ENCODE data around the gene NEURL4. TPM values are rescaled to one million over a fixed set of nuclear protein-coding genes. Genes with fewer than 3 reads are reported as not detected.
"Not testable (repeated sequence)": the region's sequence is repeated elsewhere in the genome, so short reads cannot be mapped to it uniquely, and the experiment has no call there.

The NEURL4 gene
- total RNA-seq, 1 donor from 2014 or later: 75.2 TPM

DNA sequence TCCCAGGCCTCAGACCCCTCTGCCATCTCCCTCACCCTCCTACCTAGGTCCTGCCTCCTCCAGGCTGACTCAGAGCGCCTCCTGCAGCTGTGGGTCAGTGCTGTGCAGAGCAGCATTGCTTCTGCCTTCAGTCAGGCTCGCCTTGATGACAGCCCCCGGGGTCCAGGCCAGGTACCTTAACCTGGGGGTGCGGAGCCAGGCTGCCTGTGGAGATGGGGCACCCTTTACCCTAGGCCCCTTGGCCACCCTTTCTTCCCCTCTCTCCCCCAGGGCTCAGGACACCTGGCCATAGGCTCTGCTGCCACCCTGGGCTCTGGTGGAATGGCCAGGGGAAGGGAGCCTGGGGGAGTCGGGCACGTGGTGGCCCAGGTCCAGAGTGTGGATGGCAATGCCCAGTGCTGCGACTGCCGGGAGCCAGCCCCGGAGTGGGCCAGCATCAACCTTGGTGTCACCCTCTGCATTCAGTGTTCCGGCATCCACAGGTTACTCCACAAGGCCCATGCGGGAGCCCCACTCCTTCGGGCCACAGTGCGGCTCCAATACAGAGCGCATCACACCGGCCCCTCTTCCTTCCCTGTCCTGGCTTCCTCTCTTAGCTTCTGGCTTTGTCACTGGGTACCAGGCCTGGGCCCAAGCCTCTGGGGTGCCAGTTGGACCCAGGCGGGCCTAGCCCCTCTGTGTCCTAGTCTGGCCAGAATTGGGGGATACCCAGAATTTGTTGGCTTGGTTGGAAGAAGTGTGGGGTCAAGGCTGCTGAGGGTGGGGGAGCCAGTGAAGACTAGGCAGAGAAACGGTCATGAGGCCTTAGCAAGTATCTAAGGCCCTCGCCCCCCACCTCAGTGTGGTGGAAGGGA lies 17.9 kb upstream of the NEURL4 start:
- TF ChIP-seq, protein P1, sequence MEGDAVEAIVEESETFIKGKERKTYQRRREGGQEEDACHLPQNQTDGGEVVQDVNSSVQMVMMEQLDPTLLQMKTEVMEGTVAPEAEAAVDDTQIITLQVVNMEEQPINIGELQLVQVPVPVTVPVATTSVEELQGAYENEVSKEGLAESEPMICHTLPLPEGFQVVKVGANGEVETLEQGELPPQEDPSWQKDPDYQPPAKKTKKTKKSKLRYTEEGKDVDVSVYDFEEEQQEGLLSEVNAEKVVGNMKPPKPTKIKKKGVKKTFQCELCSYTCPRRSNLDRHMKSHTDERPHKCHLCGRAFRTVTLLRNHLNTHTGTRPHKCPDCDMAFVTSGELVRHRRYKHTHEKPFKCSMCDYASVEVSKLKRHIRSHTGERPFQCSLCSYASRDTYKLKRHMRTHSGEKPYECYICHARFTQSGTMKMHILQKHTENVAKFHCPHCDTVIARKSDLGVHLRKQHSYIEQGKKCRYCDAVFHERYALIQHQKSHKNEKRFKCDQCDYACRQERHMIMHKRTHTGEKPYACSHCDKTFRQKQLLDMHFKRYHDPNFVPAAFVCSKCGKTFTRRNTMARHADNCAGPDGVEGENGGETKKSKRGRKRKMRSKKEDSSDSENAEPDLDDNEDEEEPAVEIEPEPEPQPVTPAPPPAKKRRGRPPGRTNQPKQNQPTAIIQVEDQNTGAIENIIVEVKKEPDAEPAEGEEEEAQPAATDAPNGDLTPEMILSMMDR (IDR thresholded peaks at IDR 0.05; ENCODE audit: unreplicated experiment): no peak
- Mint-ChIP-seq H3K4me1 (ENCODE audit: low read depth) (peaks cover 15% of the 10 kb centered on the region), H3K27me3 (peaks cover 8% of the 10 kb centered on the region), H3K27ac (no peak overlapping the region), H3K9me3 (ENCODE audit: low read depth) (no peaks in the 10 kb centered on the region), H3K4me3 (ENCODE audit: low read depth) (no peak overlapping the region), H3K36me3 (ENCODE audit: insufficient read depth) (no peaks in the 10 kb centered on the region)
- no peak for DNase-seq (ENCODE audit: low spot score, unreplicated experiment)

- H3K9me3 Mint-ChIP-seq (ENCODE audit: low read depth): no peaks in the 10 kb centered on the region
- no peak overlapping the region for H3K27ac Mint-ChIP-seq
- no peaks in the 10 kb centered on the region for H3K4me1 Mint-ChIP-seq (ENCODE audit: low read depth)
- H3K4me3 Mint-ChIP-seq (ENCODE audit: low read depth): no peak overlapping the region
- no peaks in the 10 kb centered on the region for H3K36me3 Mint-ChIP-seq (ENCODE audit: insufficient read depth)
- DNase-seq (ENCODE audit: low spot score, unreplicated experiment): no peak
- TF ChIP-seq, protein P1 (IDR thresholded peaks at IDR 0.05; ENCODE audit: unreplicated experiment): no peak
- H3K27me3 Mint-ChIP-seq: peaks cover 16% of the 10 kb centered on the region
Observed at GRCh38 chr17:7343250-7343649, 14.1 kb upstream of the NEURL4 start.

GRCh38 chr17:7341842-7342241 lies 12.7 kb upstream of the NEURL4 start:
- no peak for DNase-seq (ENCODE audit: low spot score, unreplicated experiment)
- no peak overlapping the region for H3K27ac Mint-ChIP-seq

DNA sequence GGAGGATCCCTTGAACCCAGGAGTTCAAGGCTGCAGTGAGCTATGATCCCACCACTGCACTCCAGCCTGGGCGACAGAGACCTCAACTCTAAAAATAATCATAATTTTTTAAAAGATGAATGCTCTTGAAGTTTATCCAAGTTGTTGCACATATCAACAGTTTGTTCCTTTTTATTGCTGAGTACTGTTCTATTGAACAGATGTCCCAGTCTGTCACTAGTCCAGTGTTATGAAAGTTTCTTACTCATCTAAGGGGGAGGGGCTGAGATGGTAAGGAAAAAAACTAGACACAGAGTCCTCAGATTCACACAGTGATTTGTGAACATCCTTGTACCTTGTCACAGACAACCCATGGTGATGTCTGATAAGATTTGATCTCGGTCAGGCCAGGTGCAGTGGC lies 11.0 kb upstream of the NEURL4 start:
- H3K27me3 Mint-ChIP-seq: peaks cover 19% of the 10 kb centered on the region
- H3K4me3 Mint-ChIP-seq (ENCODE audit: low read depth): no peak overlapping the region
- no peaks in the 10 kb centered on the region for H3K4me1 Mint-ChIP-seq (ENCODE audit: low read depth)
- TF ChIP-seq, protein P1 (IDR thresholded peaks at IDR 0.05; ENCODE audit: unreplicated experiment): no peak
- DNase-seq (ENCODE audit: low spot score, unreplicated experiment): no peak
- no peaks in the 10 kb centered on the region for H3K9me3 Mint-ChIP-seq (ENCODE audit: low read depth)
- no peak overlapping the region for H3K27ac Mint-ChIP-seq
- H3K36me3 Mint-ChIP-seq (ENCODE audit: insufficient read depth): no peaks in the 10 kb centered on the region

More at GRCh38 chr17:7341842-7342241, 12.7 kb upstream of the NEURL4 start:
- Mint-ChIP-seq H3K27me3 (peaks cover 19% of the 10 kb centered on the region), H3K4me3 (ENCODE audit: low read depth) (no peak overlapping the region), H3K9me3 (ENCODE audit: low read depth) (no peaks in the 10 kb centered on the region), H3K36me3 (ENCODE audit: insufficient read depth) (no peaks in the 10 kb centered on the region), H3K4me1 (ENCODE audit: low read depth) (no peaks in the 10 kb centered on the region)
- TF ChIP-seq, protein P1 (IDR thresholded peaks at IDR 0.05; ENCODE audit: unreplicated experiment): no peak

- H3K4me3 Mint-ChIP-seq (ENCODE audit: low read depth); H3K27ac Mint-ChIP-seq; H3K4me1 Mint-ChIP-seq (ENCODE audit: low read depth); DNase-seq (ENCODE audit: low spot score, unreplicated experiment); H3K9me3 Mint-ChIP-seq (ENCODE audit: low read depth); H3K36me3 Mint-ChIP-seq (ENCODE audit: insufficient read depth): not testable (repeated sequence)
- H3K27me3 Mint-ChIP-seq: peaks cover 11% of the 10 kb centered on the region
Observed at GRCh38 chr17:7337600-7337999, 8.5 kb upstream of the NEURL4 start.

Measured in progenitor cell of endocrine pancreas (in vitro differentiated cells).